Panc1 (cell line): ENCODE data around the gene RSPH1. TPM values are rescaled to one million over a fixed set of nuclear protein-coding genes. Genes with fewer than 3 reads are reported as not detected.

Experiments used
- ATAC-seq: fragments of 200-7000 bp; cut with Tn5 transposase; 2 replicates; pipeline ENCODE4 v1.9.1; 2020; ENCODE audit warnings: mild to moderate bottlenecking, moderate library complexity
- BruUV-seq: library from RNA; stranded (reverse); fragments of 400-500 nt; replicated peaks from 2 replicates; lab custom pipeline; 2021; lab: Mats Ljungman, UMichigan
- CTCF ChIA-PET: fragments of 300-600 bp; sonication (Branson Sonifier 250); formaldehyde crosslinking; loops from one replicate; lab custom pipeline; 2022; ENCODE audit warnings: antibody characterized with exemption; lab: Charles Lee
- POLR2A ChIA-PET: fragments of 300-600 bp; sonication (Branson Sonifier 250); formaldehyde crosslinking; loops from one replicate; lab custom pipeline; 2022; ENCODE audit warnings: antibody characterized with exemption; lab: Charles Lee
- DNase-seq: peaks from one replicate; pipeline ENCODE4 v3.0.0-alpha.2; 2010; ENCODE audit warnings: low read depth, low spot score
- H3K27ac ChIP-seq: 2 replicates; pipeline ENCODE4 v1.5.1; 2011; ENCODE audit warnings: mild to moderate bottlenecking, low read length, inconsistent platforms
- H3K27me3 ChIP-seq: fragments of 200-500 bp; sonication (Bioruptor generic); 2 replicates; pipeline ENCODE4 v1.6.0; 2014; ENCODE audit warnings: low read length, inconsistent platforms; ENCODE audit not compliant: control insufficient read depth, insufficient read depth
- H3K36me3 ChIP-seq: fragments of 200-500 bp; sonication (Bioruptor generic); 2 replicates; pipeline ENCODE4 v1.5.1; 2014; ENCODE audit warnings: inconsistent platforms, mild to moderate bottlenecking, low read length, moderate library complexity; ENCODE audit not compliant: control insufficient read depth, insufficient read depth
- H3K4me1 ChIP-seq: 2 replicates; pipeline ENCODE4 v1.5.1; 2011; ENCODE audit warnings: inconsistent platforms, mild to moderate bottlenecking, low read length, moderate library complexity; ENCODE audit not compliant: control insufficient read depth, insufficient read depth
- H3K4me3 ChIP-seq, 2 experiments: 2 replicates each; pipeline ENCODE4 v1.5.1; 2011 to 2012; ENCODE audit warnings: low read depth in 2 of 2, low read length in 2 of 2, mild to moderate bottlenecking in 2 of 2, inconsistent platforms in 1 of 2, moderate library complexity in 1 of 2
- H3K9me3 ChIP-seq: fragments of 200-500 bp; sonication (Bioruptor generic); 2 replicates; pipeline ENCODE4 v1.5.1; 2014; ENCODE audit warnings: low read depth, mild to moderate bottlenecking, inconsistent platforms, low read length, moderate library complexity; ENCODE audit not compliant: control insufficient read depth, insufficient read depth
- CTCF ChIP-seq: fragments of 450-650 bp; IDR thresholded peaks from 2 replicates; pipeline ENCODE4 v1.5.1; 2017; ENCODE audit warnings: mild to moderate bottlenecking
- POLR2AphosphoS5 ChIP-seq: IDR thresholded peaks from 2 replicates; pipeline ENCODE4 v1.6.1; 2012; ENCODE audit warnings: mild to moderate bottlenecking, low read depth, low read length, moderate library complexity
- SIN3A ChIP-seq: IDR thresholded peaks from 2 replicates; pipeline ENCODE4 v1.6.1; 2012; ENCODE audit warnings: low read depth, mild to moderate bottlenecking, low read length, moderate library complexity, borderline replicate concordance; ENCODE audit not compliant: insufficient read depth
- TCF7L2 ChIP-seq: IDR thresholded peaks from 2 replicates; pipeline ENCODE4 v1.6.1; 2011; ENCODE audit warnings: mild to moderate bottlenecking, low read depth, low read length, inconsistent platforms
- in situ Hi-C: cut with HindIII; loops from 2 replicates; pipeline ENCODE4 v1.10.0; 2016; ENCODE audit warnings: low sequenced_read_pairs, low pct_unique_long_range_greater_than_20kb
- intact Hi-C: fragments of 100-400 bp; cut with micrococcal nuclease; formaldehyde crosslinking; loops from one replicate; pipeline ENCODE4 v1.10.0; 2022; ENCODE audit not compliant: unreplicated experiment
- total RNA-seq: library from RNA; stranded (reverse); gene quantifications from one replicate; pipeline ENCODE4 v1.2.1, GENCODE V29; 2021; ENCODE audit not compliant: unreplicated experiment
- TF ChIP-seq, protein P1 (sequence below), 2 experiments: IDR thresholded peaks; 2 replicates each; pipeline ENCODE4 v1.6.1; 2011 to 2012; ENCODE audit warnings: low read depth in 2 of 2, control low read depth in 1 of 2, low read length in 1 of 2, mild to moderate bottlenecking in 1 of 2, moderate library complexity in 1 of 2; ENCODE audit not compliant: insufficient read depth in 1 of 2

Gene RSPH1
- total RNA-seq, 1 experiment from 2014 or later = 0.46 TPM

DNA sequence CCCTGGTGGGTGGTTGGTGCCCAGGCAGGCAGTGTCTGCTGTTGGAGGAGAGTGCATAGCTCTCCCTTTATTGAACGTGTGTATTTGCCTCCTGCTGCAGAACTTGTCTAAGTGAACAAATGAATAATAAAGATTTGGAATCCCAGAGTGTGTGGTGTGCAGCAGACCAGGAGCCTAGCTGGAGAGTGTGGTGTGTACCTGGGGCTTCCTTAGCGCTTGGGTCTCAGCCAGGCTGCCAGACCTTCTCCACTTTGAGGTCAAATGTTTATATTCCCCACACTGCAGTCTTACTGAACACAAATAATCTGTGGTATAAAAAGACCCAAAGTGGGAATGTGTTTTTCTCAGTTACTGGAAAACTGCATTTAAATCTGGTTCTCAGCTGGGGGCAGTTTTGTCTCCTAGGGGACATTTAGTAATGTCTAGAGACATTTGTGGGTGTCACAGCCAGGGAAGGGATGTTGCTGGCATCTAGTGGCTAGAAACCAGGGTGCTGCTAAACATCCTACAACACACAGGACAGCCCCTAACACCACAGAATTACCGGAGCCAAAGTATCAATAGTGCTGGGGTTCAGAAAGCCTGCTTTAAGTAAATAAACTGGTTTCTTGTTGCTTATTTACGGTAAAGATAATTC lies 41.2 kb upstream of the RSPH1 start:
- H3K27ac ChIP-seq = no peak overlapping the region
- H3K27me3 ChIP-seq = no peaks in the 10 kb centered on the region
- TF ChIP-seq, protein P1, sequence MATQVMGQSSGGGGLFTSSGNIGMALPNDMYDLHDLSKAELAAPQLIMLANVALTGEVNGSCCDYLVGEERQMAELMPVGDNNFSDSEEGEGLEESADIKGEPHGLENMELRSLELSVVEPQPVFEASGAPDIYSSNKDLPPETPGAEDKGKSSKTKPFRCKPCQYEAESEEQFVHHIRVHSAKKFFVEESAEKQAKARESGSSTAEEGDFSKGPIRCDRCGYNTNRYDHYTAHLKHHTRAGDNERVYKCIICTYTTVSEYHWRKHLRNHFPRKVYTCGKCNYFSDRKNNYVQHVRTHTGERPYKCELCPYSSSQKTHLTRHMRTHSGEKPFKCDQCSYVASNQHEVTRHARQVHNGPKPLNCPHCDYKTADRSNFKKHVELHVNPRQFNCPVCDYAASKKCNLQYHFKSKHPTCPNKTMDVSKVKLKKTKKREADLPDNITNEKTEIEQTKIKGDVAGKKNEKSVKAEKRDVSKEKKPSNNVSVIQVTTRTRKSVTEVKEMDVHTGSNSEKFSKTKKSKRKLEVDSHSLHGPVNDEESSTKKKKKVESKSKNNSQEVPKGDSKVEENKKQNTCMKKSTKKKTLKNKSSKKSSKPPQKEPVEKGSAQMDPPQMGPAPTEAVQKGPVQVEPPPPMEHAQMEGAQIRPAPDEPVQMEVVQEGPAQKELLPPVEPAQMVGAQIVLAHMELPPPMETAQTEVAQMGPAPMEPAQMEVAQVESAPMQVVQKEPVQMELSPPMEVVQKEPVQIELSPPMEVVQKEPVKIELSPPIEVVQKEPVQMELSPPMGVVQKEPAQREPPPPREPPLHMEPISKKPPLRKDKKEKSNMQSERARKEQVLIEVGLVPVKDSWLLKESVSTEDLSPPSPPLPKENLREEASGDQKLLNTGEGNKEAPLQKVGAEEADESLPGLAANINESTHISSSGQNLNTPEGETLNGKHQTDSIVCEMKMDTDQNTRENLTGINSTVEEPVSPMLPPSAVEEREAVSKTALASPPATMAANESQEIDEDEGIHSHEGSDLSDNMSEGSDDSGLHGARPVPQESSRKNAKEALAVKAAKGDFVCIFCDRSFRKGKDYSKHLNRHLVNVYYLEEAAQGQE (IDR thresholded peaks at IDR 0.05; ENCODE audit: insufficient read depth in 1 of 2, low read depth in 2 of 2, low read length in 1 of 2) = no peak
- no peak for TF ChIP-seq POLR2AphosphoS5
- TF ChIP-seq SIN3A = no peak
- TF ChIP-seq TCF7L2 = no peak
- TF ChIP-seq CTCF = no peak; the same call in 1 of the 2 replicates
- ChIA-PET POLR2A (no interaction called here), CTCF (no interaction called here)
- no peaks in the 10 kb centered on the region for H3K36me3 ChIP-seq
- intact Hi-C loops = no loop called here
- H3K9me3 ChIP-seq = no peaks in the 10 kb centered on the region
- no peaks in the 10 kb centered on the region for H3K4me1 ChIP-seq
- ATAC-seq = no peak
- in situ Hi-C loops = no loop called here
- no TSS peak for BruUV-seq
- H3K4me3 ChIP-seq = no peak overlapping the region
- no peak for DNase-seq

GRCh38 chr21:42536601-42537000 lies 40.6 kb upstream of the RSPH1 start:
- H3K4me1 ChIP-seq = no peaks in the 10 kb centered on the region
- no peak overlapping the region for H3K4me3 ChIP-seq
- no peak overlapping the region for H3K27ac ChIP-seq
- in situ Hi-C loops (no loop called here), intact Hi-C loops (no loop called here)
- H3K27me3 ChIP-seq = no peaks in the 10 kb centered on the region
- CTCF ChIA-PET = no interaction called here
- no peaks in the 10 kb centered on the region for H3K36me3 ChIP-seq
- POLR2A ChIA-PET = no interaction called here
- H3K9me3 ChIP-seq = no peaks in the 10 kb centered on the region
- DNase-seq = no peak
- BruUV-seq = no TSS peak
- ATAC-seq = no peak
- TF ChIP-seq POLR2AphosphoS5 (no peak), CTCF (no peak), TCF7L2 (no peak), SIN3A (no peak)
- TF ChIP-seq, protein P1 (IDR thresholded peaks at IDR 0.05; ENCODE audit: insufficient read depth in 1 of 2, low read depth in 2 of 2, low read length in 1 of 2) = no peak
